OCI-LY3 (cell line): Measurements from ENCODE around the gene EOLA1.

ENCODE experiments used
- CTCF ChIP-seq: fragments of 200-600, 300-600 bp; sonication (generic); IDR thresholded peaks from 2 replicates; pipeline ENCODE4 v1.5.1; 2014; ENCODE audit warnings: antibody characterized with exemption, low read length, low read depth
- EZH2phosphoT487 ChIP-seq: fragments of 200-600 bp; shearing (Covaris generic); IDR thresholded peaks from 2 replicates; pipeline ENCODE4 v1.6.1; 2018; ENCODE audit warnings: antibody characterized with exemption, mixed run types, low read depth

- TF ChIP-seq CTCF = no peak
- no peak for TF ChIP-seq EZH2phosphoT487
Observed at GRCh38 chrX:149508467-149508866, 32.3 kb upstream of the EOLA1 start.
